HepG2 (cell line): ENCODE results near the gene PKNOX2. TPM values are rescaled to one million over a fixed set of nuclear protein-coding genes. Genes with fewer than 3 reads are reported as not detected.

Source experiments
- ATAC-seq: fragments of 200-7000 bp; cut with Tn5 transposase; 3 replicates; pipeline ENCODE4 v1.9.1; 2020; ENCODE audit warnings: mild to moderate bottlenecking, moderate library complexity
- BruUV-seq: library from RNA; stranded (reverse); fragments of 400-500 nt; replicated peaks from 2 replicates; lab custom pipeline; 2021; lab: Mats Ljungman, UMichigan
- CTCF ChIA-PET: fragments of 300-600 bp; formaldehyde crosslinking; extraction: SDS; loops from one replicate; lab custom pipeline; 2021; ENCODE audit warnings: low total read pairs, inconsistent platforms, low intra/inter-chr PET ratio; lab: Yijun Ruan, JAX
- POLR2A ChIA-PET: fragments of 350-600 bp; sonication (Branson Sonifier 250); formaldehyde crosslinking; loops from one replicate; lab custom pipeline; 2020; ENCODE audit warnings: antibody characterized with exemption, inconsistent platforms; lab: Yijun Ruan, JAX
- DNase-seq: peaks from one replicate; pipeline ENCODE4 v3.0.0-alpha.2; 2015; ENCODE audit warnings: low spot score
- FAIRE-seq: peaks from 3 replicates; lab custom pipeline; 2011; peaks lifted over from hg19 to GRCh38; lab: Jason Lieb, UNC
- H2AFZ ChIP-seq: one replicate; pipeline ENCODE4 v1.6.1; 2011; ENCODE audit warnings: low read length, inconsistent platforms
- H3K27ac ChIP-seq: fragments of 300-600 bp; 3 replicates; pipeline ENCODE4 v1.8.0; 2011; ENCODE audit warnings: mixed run types, mild to moderate bottlenecking, mixed read lengths, low read length, inconsistent platforms; ENCODE audit not compliant: insufficient read depth; ENCODE audit errors: extremely low read length
- H3K27me3 ChIP-seq, 2 experiments: fragments of 200-600 bp in 1 of 2; 2 replicates in 1 of 2; 3 replicates in 1 of 2; pipeline versions ENCODE4 v1.6.0 to v1.8.0; 2011; ENCODE audit warnings: low read length in 2 of 2, mild to moderate bottlenecking in 2 of 2, moderate library complexity in 2 of 2, inconsistent platforms in 1 of 2; ENCODE audit not compliant: insufficient read depth in 2 of 2, control insufficient read depth in 1 of 2
- H3K36me3 ChIP-seq, 2 experiments: fragments of 200-600 bp in 1 of 2; replicated peaks in 1 of 2; 2 replicates in 1 of 2; 3 replicates in 1 of 2; pipeline versions ENCODE4 v1.5.1 to v1.8.0; 2011; ENCODE audit warnings: low read length in 2 of 2, inconsistent platforms in 1 of 2; ENCODE audit not compliant: insufficient read depth in 2 of 2, control insufficient read depth in 1 of 2
- H3K4me1 ChIP-seq: 2 replicates; pipeline ENCODE4 v1.5.1; 2012; ENCODE audit warnings: low read length, inconsistent platforms; ENCODE audit not compliant: insufficient read depth
- H3K4me2 ChIP-seq: 2 replicates; pipeline ENCODE4 v1.6.0; 2011; ENCODE audit warnings: low read depth, low read length, inconsistent platforms
- H3K4me3 ChIP-seq, 3 experiments: fragments of 200-600 bp in 1 of 3; sonication (generic), shearing (Covaris generic) in 1 of 3; replicated peaks in 1 of 3; 2 replicates each; pipeline ENCODE4 v1.5.1; 2011 to 2016; ENCODE audit warnings: low read length in 3 of 3, inconsistent platforms in 2 of 3, low read depth in 2 of 3, mild to moderate bottlenecking in 2 of 3, control low read depth in 1 of 3, mixed read lengths in 1 of 3; ENCODE audit not compliant: insufficient read depth in 1 of 3
- H3K79me2 ChIP-seq: one replicate; pipeline ENCODE4 v1.6.1; 2011; ENCODE audit warnings: low read length, inconsistent platforms; ENCODE audit not compliant: insufficient read depth
- H3K9ac ChIP-seq: 2 replicates; pipeline ENCODE4 v1.6.0; 2011; ENCODE audit warnings: mild to moderate bottlenecking, low read depth, low read length, inconsistent platforms; ENCODE audit not compliant: insufficient read depth
- H3K9me3 ChIP-seq: 2 replicates; pipeline ENCODE4 v1.5.1; 2012; ENCODE audit warnings: mild to moderate bottlenecking, low read length
- H4K20me1 ChIP-seq: 2 replicates; pipeline ENCODE4 v1.6.0; 2011; ENCODE audit warnings: inconsistent platforms, mild to moderate bottlenecking, low read length, moderate library complexity; ENCODE audit not compliant: insufficient read depth
- CCAR2 ChIP-seq: fragments of 200-400 bp; formaldehyde crosslinking; optimal IDR thresholded peaks from 2 replicates; pipeline ENCODE3; 2018; ENCODE audit warnings: low read depth, mild to moderate bottlenecking, low read length, moderate library complexity
- ERF ChIP-seq: IDR thresholded peaks from 2 replicates; pipeline ENCODE4 v1.6.1; 2018; ENCODE audit warnings: missing biosample characterization, missing genetic modification reagents
- RXRA ChIP-seq: sonication (generic); formaldehyde crosslinking; IDR thresholded peaks from 2 replicates; pipeline ENCODE4 v1.5.1; 2020; ENCODE audit warnings: missing genetic modification reagents
- SP5 ChIP-seq: IDR thresholded peaks from 2 replicates; pipeline ENCODE4 v1.6.1; 2016; ENCODE audit warnings: low read depth, borderline replicate concordance
- STAT5B ChIP-seq: sonication (generic); formaldehyde crosslinking; IDR thresholded peaks from 2 replicates; pipeline ENCODE4 v1.4.0; 2020; ENCODE audit warnings: missing genetic modification reagents
- ZMYM3 ChIP-seq: sonication (generic); formaldehyde crosslinking; IDR thresholded peaks from 2 replicates; pipeline ENCODE4 v1.5.1; 2020; ENCODE audit warnings: mild to moderate bottlenecking, missing genetic modification reagents
- ZNF7 ChIP-seq: IDR thresholded peaks from 2 replicates; pipeline ENCODE4 v1.6.1; 2016; ENCODE audit warnings: missing biosample characterization, missing genetic modification reagents
- ZNF766 ChIP-seq: sonication (generic); formaldehyde crosslinking; IDR thresholded peaks from 2 replicates; pipeline ENCODE4 v1.5.0; 2020; ENCODE audit warnings: missing genetic modification reagents, borderline replicate concordance
- ZNF773 ChIP-seq: sonication (generic); formaldehyde crosslinking; IDR thresholded peaks from 2 replicates; pipeline ENCODE4 v1.4.0; 2020; ENCODE audit warnings: missing genetic modification reagents, borderline replicate concordance
- in situ Hi-C: cut with HindIII; loops from 2 replicates; pipeline ENCODE4 v1.10.0; 2017; ENCODE audit warnings: low pct_unique_long_range_greater_than_20kb; ENCODE audit not compliant: extremely low pct_ligation_motif_present
- intact Hi-C: fragments of 100-400 bp; cut with micrococcal nuclease; formaldehyde crosslinking; loops from one replicate; pipeline ENCODE4 v1.10.0; 2022; ENCODE audit not compliant: unreplicated experiment
- polyA plus RNA-seq, 8 experiments: library from polyadenylated mRNA; depleted of rRNA in 3 of 8; stranded (reverse) in 7 of 8; unstranded in 1 of 8; fragments of >200 nt; fragmentation: Illumina TruSeq in 4 of 8; extraction: Trizol in 4 of 8; gene quantifications; 2 replicates each; pipeline versions ENCODE4 v1.2.1 to v1.2.3, GENCODE V29; 2011 to 2016; ENCODE audit warnings: low read depth in 4 of 8, missing spikeins in 1 of 8, mixed read lengths in 1 of 8; ENCODE audit not compliant: insufficient read depth in 1 of 8
- total RNA-seq, 5 experiments: library from RNA; depleted of rRNA; stranded (reverse); fragments of >200 nt; fragmentation: Illumina TruSeq; extraction: Trizol; gene quantifications; 2 replicates each; pipeline ENCODE4 v1.2.3, GENCODE V29; 2016; ENCODE audit warnings: low read depth in 1 of 5
- TF ChIP-seq, protein P1 (sequence below): sonication (generic); formaldehyde crosslinking; IDR thresholded peaks from 2 replicates; pipeline ENCODE4 v1.4.0; 2020; ENCODE audit warnings: mild to moderate bottlenecking, missing genetic modification reagents
- TF ChIP-seq, protein P2 (sequence below): sonication (generic); formaldehyde crosslinking; conservative IDR thresholded peaks from 2 replicates; pipeline ENCODE4 v1.4.0; 2020; ENCODE audit warnings: missing genetic modification reagents

The PKNOX2 gene
- total and polyA plus RNA-seq, 2 of the 13 experiments (the other 11 are each of a cell fraction or from before 2014, with no cell fraction given): not detected

DNA sequence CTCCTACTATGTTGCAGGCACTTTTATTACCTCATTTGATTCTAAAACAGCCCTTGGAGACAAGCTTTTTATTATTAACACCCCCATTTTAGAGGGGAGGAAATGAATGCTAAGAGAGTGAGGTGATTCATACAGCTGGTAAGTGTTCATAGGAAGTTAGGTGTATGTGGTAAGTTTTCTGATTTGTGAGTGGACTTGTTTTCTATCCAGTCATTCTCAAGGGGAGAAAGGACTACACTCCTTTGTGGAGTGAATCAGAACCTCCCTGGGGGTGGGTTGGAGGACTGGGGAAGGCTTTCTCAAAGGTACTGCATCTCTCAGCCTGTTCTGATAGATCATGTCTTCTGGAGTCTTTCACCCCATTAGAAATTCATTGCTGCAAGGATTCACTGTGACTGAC lies 23.5 kb downstream of the PKNOX2 start:
- H3K4me2 ChIP-seq: no peak overlapping the region
- ATAC-seq (no peak), FAIRE-seq (no peak), DNase-seq (no peak)
- H3K9ac ChIP-seq: no peak overlapping the region
- H3K4me1 ChIP-seq: no peaks in the 10 kb centered on the region
- peaks cover 3 to 31% of the 10 kb centered on the region in 2 experiments; a peak in 4 of 5 replicates for H3K27me3 ChIP-seq
- CTCF ChIA-PET: no interaction called here
- intact Hi-C loops: no loop called here
- H3K79me2 ChIP-seq: no peaks in the 10 kb centered on the region
- H2AFZ ChIP-seq: no peak overlapping the region
- H3K36me3 ChIP-seq: no peaks in the 10 kb centered on the region
- in situ Hi-C loops: no loop called here
- no peak overlapping the region for H3K4me3 ChIP-seq
- POLR2A ChIA-PET: no interaction called here
- H3K27ac ChIP-seq: no peak overlapping the region
- TF ChIP-seq ERF (CRISPR knock-in tag): no peak
- TF ChIP-seq, protein P1, sequence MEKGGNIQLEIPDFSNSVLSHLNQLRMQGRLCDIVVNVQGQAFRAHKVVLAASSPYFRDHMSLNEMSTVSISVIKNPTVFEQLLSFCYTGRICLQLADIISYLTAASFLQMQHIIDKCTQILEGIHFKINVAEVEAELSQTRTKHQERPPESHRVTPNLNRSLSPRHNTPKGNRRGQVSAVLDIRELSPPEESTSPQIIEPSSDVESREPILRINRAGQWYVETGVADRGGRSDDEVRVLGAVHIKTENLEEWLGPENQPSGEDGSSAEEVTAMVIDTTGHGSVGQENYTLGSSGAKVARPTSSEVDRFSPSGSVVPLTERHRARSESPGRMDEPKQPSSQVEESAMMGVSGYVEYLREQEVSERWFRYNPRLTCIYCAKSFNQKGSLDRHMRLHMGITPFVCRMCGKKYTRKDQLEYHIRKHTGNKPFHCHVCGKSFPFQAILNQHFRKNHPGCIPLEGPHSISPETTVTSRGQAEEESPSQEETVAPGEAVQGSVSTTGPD: no peak
- TF ChIP-seq CCAR2: no peak
- no peak for TF ChIP-seq ZNF773 (CRISPR knock-in tag)
- no peak for TF ChIP-seq STAT5B (CRISPR knock-in tag)
- TF ChIP-seq ZNF766 (CRISPR knock-in tag): no peak
- TF ChIP-seq, protein P2, sequence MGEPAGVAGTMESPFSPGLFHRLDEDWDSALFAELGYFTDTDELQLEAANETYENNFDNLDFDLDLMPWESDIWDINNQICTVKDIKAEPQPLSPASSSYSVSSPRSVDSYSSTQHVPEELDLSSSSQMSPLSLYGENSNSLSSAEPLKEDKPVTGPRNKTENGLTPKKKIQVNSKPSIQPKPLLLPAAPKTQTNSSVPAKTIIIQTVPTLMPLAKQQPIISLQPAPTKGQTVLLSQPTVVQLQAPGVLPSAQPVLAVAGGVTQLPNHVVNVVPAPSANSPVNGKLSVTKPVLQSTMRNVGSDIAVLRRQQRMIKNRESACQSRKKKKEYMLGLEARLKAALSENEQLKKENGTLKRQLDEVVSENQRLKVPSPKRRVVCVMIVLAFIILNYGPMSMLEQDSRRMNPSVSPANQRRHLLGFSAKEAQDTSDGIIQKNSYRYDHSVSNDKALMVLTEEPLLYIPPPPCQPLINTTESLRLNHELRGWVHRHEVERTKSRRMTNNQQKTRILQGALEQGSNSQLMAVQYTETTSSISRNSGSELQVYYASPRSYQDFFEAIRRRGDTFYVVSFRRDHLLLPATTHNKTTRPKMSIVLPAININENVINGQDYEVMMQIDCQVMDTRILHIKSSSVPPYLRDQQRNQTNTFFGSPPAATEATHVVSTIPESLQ (CRISPR knock-in tag): no peak
- TF ChIP-seq SP5 (CRISPR knock-in tag): no peak
- no peak for TF ChIP-seq ZMYM3 (CRISPR knock-in tag)
- TF ChIP-seq ZNF7 (CRISPR knock-in tag): no peak
- TF ChIP-seq RXRA: no peak
- no peaks in the 10 kb centered on the region for H4K20me1 ChIP-seq
- no TSS peak for BruUV-seq
- H3K9me3 ChIP-seq: peaks cover 6% of the 10 kb centered on the region
